Bronchial epithelial cell (primary cell): Measurements from ENCODE around the gene GZMM. TPM values are rescaled to one million over a fixed set of nuclear protein-coding genes. Genes with fewer than 3 reads are reported as not detected.
"Not testable (repeated sequence)": the region's sequence is repeated elsewhere in the genome, so short reads cannot be mapped to it uniquely, and the experiment has no call there.

Experiments used
- DNase-seq: peaks from one replicate; pipeline ENCODE4 v3.0.0-alpha.2; 2010; ENCODE audit warnings: low read depth
- FAIRE-seq: peaks from 2 replicates; lab custom pipeline; 2011; peaks lifted over from hg19 to GRCh38; lab: Jason Lieb, UNC
- H3K27me3 ChIP-seq: 2 replicates; pipeline ENCODE4 v1.5.1; 2011; ENCODE audit warnings: low read length; ENCODE audit not compliant: control insufficient read depth, insufficient read depth
- H3K36me3 ChIP-seq: 2 replicates; pipeline ENCODE4 v1.5.1; 2011; ENCODE audit warnings: low read length; ENCODE audit not compliant: control insufficient read depth, insufficient read depth
- H3K4me3 ChIP-seq: 2 replicates; pipeline ENCODE4 v1.5.1; 2011; ENCODE audit warnings: mild to moderate bottlenecking, low read depth, low read length, control low read depth
- CTCF ChIP-seq: IDR thresholded peaks from 2 replicates; pipeline ENCODE4 v1.5.1; 2011; ENCODE audit warnings: mild to moderate bottlenecking, moderate library complexity, low read length, control low read depth, inconsistent platforms; ENCODE audit not compliant: insufficient read depth, severe bottlenecking
- total RNA-seq: library from RNA; depleted of rRNA; stranded (reverse); fragments of >200 nt; gene quantifications from 2 replicates; pipeline ENCODE4 v1.2.1, GENCODE V29; 2014

Gene GZMM
- total RNA-seq, 1 donor from 2014 or later = not detected

DNA sequence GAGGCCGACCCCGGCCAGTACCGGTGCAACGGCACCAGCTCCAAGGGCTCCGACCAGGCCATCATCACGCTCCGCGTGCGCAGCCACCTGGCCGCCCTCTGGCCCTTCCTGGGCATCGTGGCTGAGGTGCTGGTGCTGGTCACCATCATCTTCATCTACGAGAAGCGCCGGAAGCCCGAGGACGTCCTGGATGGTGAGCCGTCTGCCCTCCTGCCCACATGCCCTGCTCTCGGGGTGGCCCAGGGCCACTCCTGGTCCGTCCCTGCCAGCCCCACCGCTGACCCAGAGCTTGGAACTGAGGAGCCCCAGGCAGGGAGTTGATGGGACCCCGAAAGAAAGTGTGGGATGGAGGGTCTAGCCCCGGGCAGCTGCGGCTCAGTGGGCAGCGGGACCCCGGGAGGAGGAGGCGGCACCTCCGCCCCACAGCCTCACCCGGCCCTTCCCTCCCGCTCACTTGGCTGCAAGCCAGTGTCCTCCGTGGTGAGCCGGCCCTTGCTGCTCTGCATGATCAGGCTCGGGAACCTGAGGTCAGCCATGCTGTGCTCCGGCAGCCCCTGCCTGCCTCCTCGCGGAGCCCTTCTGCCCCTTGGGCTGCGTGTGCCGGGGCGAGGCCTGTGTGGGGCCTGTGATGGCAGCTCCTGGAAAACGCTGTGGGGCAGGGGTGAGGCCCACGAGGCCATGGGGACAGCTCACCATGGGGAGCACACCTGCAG lies 37.7 kb downstream of the GZMM start:
- TF ChIP-seq CTCF = no peak
- peaks cover 33% of the 10 kb centered on the region for H3K36me3 ChIP-seq
- FAIRE-seq (no peak), DNase-seq (no peak)
- no peaks in the 10 kb centered on the region for H3K27me3 ChIP-seq
- no peak overlapping the region for H3K4me3 ChIP-seq

DNA sequence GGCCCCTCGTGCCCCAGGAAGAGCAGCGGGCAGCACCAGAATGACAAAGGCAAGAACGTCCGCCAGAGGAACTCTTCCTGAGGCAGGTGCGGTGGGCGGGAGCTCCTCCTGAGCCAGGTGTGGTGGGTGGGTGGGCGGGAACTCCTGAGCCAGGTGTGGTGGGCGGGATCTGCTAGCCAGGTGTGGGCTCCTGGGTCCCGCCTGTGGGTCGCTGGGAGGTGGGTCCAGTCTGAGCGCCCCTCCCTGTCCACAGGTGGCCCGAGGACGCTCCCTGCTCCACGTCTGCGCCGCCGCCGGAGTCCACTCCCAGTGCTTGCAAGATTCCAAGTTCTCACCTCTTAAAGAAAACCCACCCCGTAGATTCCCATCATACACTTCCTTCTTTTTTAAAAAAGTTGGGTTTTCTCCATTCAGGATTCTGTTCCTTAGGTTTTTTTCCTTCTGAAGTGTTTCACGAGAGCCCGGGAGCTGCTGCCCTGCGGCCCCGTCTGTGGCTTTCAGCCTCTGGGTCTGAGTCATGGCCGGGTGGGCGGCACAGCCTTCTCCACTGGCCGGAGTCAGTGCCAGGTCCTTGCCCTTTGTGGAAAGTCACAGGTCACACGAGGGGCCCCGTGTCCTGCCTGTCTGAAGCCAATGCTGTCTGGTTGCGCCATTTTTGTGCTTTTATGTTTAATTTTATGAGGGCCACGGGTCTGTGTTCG lies 38.8 kb downstream of the GZMM start:
- Histone ChIP-seq H3K27me3 (no peaks in the 10 kb centered on the region), H3K36me3 (peaks cover 28% of the 10 kb centered on the region), H3K4me3 (no peak overlapping the region)
- no peak for FAIRE-seq
- no peak for DNase-seq
- no peak for TF ChIP-seq CTCF

DNA sequence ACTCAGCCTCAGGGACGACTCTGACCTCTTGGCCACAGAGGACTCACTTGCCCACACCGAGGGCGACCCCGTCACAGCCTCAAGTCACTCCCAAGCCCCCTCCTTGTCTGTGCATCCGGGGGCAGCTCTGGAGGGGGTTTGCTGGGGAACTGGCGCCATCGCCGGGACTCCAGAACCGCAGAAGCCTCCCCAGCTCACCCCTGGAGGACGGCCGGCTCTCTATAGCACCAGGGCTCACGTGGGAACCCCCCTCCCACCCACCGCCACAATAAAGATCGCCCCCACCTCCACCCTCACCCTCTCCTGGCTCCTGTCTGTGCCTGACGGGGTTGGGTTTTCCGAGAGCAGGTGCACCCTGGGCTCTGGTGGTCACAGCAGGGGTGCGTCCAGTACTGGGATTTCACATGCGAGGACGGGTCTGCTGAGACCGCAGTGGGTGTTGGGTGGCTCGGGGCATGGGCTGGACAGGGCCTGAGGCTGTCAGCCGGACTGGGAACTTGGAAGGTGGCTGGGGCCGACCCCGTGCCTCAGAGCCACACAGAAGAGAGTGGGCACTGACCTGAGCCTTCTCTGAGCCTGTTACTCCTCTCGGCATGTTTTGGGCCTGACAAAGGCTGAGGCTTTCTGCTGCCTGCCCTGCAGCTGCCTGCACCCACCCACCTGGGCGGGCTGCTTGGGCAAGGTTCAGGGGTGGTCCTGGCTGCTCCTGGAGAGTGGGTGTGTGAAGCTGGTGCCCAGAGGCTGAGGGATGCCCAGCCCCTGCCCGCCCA lies 39.5 kb downstream of the GZMM start:
- no peak overlapping the region for H3K4me3 ChIP-seq
- DNase-seq (no peak), FAIRE-seq (no peak)
- no peaks in the 10 kb centered on the region for H3K27me3 ChIP-seq
- peaks cover 23% of the 10 kb centered on the region for H3K36me3 ChIP-seq
- TF ChIP-seq CTCF = no peak

- H3K36me3 ChIP-seq = peaks cover 23% of the 10 kb centered on the region
- no peak for TF ChIP-seq CTCF
- DNase-seq (no peak), FAIRE-seq (no peak)
- peaks cover 3% of the 10 kb centered on the region for H3K27me3 ChIP-seq
- no peak overlapping the region for H3K4me3 ChIP-seq
These were observed 40.1 kb downstream of the GZMM start for GRCh38 chr19:583968-584239.

GRCh38 chr19:584240-585001 lies 40.6 kb downstream of the GZMM start:
- peak; percentile 96 for TF ChIP-seq CTCF
- DNase-seq (no peak), FAIRE-seq (no peak)
- Histone ChIP-seq H3K4me3 (no peak overlapping the region), H3K27me3 (peaks cover 5% of the 10 kb centered on the region), H3K36me3 (peaks cover 23% of the 10 kb centered on the region)

DNA sequence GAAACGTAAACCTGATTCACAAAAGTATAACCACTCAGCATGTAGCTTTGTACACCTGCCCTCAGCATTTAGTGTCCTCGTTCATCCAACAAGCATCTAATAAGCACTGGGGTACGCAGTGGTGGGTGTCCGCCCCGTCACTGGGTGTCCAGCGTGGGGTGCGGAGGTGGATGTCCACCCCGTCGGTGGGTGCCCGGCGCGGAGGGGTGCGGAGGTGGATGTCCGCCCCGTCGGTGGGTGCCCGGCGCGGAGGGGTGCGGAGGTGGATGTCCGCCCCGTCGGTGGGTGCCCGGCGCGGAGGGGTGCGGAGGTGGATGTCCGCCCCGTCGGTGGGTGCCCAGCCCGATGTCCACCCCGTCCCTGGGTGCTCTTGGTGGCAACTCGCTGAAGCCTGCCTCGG lies 41.3 kb downstream of the GZMM start:
- FAIRE-seq, DNase-seq, H3K4me3 ChIP-seq, H3K27me3 ChIP-seq: not testable (repeated sequence)
- peaks cover 19% of the 10 kb centered on the region for H3K36me3 ChIP-seq
